Measurements from ENCODE around the gene SEMA4G.
A peak's percentile ranks its signal among the peaks of the same experiment; 100 is the strongest.

SEMA4G gene

DNA sequence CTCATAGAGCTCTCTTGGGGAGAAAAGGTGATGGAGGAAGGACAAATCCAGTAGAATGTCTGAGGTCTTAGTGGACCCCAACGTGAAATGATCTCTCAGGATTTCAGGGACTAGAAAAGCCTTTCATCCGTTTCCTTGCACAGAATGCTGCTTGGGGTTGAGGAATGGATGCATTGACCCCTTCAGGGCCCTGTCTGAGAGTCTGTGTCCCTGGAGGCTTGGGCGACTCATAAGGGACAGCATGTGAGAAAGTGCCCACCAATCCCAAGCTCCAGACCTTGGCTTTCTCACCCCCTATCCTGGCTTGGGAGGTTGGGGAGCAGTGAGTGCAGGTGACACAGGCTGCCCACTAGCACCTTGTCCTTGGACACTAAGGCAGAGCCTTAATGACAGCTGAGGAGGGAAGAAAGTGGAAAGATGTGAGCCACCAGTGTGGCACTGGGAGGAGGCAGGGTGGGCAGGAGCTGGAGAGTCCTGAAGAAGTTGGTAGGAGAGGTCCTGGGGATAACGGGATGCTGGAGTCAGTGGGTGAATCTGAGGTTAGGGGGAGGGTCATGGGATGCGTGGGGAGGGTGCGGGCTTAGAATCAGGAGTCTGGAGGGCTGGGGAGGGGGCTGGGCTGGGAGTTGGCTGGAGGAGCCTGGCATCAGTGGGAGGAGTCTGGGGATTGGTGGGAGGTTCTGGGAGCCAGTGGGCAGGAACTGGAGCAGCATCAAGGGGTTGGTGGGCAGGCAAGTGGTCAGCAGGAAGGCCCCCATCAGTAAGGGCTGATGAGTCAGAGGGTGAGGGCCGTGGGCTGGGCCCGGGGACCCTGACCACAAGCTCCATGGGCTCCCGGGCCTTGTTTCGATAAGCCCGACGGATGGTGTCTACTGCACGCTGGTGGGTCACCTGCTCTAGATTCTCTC, 38.9 kb downstream of the SEMA4G start:
- peak in 6 of 14 donors; percentile 48 to 75 (median 72) for DNase-seq

DNA sequence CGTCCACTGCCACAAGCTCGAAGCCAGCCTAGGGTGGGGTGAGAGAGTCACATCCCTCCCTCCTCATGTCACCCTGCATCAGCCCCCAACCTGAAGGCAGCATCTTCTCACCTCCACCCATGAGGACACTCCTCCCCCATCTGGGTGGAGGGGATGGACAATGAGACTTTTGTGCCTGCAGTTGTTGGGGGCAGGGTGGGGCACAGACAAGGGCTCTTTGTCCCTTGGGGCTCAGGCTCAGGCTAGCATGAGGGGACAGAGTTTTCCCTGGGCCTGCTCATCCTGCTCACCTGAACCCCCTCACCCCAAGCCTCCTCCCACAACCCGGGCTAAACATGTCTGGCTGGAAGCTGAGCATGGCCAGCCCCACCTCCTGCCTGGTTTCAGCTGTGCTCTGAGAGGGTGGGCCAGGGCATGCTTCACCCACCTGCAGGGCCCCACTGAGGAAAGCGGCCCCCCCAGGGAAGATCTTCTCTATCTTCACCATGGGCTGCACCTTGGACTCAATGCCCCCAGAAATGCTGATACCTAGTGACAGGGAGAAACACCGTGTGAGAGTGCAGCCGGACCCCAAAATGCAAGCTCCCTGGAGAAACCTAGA, 39.6 kb downstream of the SEMA4G start:
- DNase-seq = peak in 11 of 14 donors; percentile 8 to 82 (median 65)

DNA sequence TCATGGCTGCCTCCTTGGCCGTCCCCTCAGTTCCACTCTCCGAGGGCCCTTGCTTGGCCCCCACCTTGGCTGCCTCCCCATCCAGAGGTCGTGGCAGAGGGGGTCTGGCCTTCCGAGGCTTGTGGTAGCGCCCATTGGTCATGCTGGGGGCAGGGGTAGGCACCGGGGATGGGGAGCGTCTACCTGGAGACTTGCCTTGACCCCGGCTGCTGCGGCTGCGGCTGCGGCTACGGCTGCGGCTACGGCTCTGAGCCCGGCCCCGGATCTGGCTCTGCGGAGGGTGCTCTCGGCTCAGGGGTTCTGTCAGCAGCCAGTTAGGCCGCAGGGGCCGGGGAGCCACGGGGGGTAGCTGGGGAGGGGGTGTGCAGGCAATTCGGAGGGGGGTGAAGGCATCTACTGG, 41.0 kb downstream of the SEMA4G start:
- no peak for DNase-seq

DNA sequence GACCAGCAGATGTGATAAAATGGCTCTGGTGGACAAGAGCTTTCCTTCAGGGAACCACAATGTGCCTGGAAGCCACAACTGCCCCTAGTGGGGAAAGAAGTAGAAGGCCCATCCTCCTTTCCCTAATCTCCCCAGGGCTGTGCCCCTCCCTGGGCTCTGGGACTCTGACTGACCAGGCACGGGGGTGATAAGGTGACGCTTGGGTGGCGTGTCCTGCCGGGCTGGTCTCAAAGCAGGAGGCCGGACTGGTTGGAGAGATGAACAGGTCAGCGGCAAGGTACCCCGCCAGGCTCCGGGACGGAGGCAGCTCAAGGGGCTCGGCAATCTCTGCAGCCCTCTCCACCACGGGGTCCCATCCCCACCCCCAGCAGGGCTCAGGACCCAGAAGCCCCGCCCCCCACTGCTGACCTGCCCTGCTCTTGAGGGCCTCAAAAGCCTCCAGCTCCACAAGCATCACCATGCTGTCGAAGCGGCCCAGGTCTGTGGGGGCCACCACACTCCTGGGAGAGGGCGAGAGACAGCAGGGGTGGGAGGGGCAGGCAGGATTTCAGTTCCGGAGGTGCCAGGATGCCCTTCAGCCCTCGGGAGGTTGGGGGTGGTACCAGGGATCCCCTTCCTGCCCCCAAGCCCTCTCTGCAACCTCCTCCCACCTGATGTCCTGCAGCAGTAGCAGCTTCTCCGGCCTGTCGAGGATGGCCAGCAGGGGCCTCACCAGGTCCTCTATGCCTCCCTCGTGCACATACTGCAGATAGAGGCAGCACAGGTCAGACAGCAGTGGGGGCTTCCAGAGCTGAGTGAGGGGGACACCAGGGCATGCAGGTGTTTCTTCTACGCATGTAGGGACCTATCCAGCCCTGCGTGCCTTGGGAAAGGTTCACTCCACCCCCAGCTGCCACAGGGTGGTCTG, 42.5 kb downstream of the SEMA4G start:
- peak in 2 of 14 donors; percentile 32 to 61 for DNase-seq

DNA sequence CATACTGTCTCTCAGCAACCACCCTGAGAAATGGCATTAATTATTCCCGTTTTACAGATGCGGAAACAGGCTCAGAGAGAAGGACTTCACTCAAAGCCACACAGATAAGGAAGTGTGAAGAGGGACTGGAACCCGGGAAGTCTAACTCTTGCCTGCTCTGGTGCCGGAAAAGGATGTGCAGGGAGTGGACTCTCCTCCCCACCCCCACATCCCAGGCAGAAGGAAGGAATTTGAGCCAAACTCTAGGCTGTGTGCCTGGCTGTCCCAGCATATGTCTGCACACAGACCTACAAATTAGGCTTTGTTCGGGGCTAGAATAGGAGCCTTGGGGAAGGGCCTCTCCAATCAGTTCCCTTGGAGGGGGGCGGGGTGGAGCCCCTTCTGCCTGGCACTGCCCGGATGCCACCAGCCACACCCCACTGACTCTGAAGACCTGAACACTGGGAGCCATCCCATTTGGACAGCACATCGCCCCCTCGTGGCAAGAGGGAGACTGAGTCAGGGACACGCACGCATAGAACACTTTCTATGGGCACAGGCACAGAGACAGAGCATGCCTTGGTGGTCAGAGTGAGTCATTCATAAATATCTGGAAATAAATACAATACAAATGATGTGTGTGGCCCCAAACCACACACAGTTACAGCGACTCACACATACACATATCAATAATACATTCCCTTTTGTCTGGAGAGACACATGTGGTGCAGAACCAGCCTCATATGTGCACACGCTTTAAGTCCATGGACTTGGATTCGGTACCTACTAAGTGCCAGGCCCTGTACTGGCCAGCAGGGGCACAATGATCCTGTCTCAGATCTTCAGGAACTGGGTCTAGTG, 43.4 kb downstream of the SEMA4G start:
- DNase-seq = peak in 13 of 14 donors; percentile 45 to 96 (median 88)

DNA sequence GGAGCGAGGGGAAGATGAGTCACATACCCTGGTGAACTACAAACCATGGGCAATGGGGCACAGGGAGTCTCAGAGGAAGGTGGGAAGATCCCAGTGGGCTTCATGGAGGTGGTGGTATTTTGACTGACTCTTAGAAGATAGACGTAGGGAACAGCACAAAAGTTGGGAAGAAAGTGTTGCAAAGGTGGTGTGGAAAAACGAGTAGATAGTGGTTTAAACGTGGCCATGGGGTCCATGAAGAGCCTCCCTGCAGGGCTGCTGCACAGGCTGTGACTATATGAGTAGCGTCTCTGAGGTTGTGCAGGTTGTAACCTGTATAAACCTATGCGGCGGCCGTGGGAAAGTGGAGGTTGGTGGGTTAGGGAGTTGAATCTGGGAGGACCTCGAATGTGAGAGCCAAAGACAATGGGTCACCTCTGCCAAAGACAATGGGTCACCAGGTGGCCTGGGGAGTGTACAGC, 44.1 kb downstream of the SEMA4G start:
- DNase-seq = peak in 1 of 14 donors; percentile 40

DNA sequence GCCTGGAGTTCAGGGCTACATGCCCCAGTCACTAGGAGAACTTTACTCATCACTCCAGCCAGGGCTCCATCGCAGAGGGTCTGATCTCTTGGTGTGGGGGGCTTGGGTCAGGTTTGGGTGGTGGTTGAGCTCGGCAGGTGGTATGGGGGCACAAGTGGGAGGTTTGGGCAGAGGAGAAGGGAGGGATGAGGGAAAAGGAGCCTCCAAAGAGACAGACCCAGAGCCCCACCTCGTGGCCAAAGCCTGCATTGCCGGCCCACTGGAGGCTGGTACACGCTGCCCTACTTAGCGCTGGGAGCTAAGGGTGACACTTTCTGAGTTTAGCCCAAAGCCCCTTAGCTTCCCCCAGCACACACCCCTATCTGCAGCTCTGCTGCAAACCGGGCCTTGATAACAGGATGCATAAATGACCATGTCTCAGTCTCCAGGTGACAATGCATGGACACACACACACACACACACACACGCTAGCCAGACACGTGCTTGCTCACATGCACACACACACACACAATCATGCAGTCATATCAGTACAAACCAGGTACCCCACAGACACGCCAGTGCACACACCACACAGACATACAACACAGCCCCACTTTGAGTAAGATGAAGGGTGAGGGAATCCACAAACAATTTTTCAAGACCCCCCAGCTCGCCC, 45.1 kb downstream of the SEMA4G start:
- peak in 13 of 14 donors; percentile 20 to 82 (median 63) for DNase-seq

DNA sequence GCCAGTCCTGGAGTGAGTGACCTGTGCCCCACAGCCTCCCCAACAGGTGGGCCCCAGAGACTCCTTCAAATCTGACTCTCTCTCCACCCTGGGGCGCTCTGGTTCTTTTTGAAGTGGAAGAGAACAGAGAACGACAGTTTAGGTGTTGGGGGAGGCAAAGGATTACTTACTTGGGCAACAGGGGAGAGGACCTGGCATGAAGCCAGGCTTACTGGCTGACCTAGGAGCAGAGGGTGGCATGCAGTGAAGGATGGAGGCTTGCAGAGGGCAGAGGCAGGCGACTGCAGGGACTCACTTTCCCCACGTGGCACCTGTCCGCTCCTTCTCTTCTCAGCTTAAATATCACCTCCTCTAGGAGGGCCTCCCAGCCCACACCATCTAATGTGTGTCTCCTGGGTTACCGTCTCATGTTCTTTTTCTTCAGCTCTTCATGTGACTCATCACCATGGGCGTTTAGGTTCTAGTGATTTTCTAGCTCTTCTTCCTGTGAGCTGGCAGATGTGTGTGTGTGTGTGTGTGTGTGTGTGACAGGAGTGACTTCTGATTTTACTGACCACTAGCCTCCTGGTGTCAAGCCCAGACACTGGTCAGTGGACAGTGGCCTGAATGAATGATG, 45.8 kb downstream of the SEMA4G start:
- DNase-seq = no peak

DNA sequence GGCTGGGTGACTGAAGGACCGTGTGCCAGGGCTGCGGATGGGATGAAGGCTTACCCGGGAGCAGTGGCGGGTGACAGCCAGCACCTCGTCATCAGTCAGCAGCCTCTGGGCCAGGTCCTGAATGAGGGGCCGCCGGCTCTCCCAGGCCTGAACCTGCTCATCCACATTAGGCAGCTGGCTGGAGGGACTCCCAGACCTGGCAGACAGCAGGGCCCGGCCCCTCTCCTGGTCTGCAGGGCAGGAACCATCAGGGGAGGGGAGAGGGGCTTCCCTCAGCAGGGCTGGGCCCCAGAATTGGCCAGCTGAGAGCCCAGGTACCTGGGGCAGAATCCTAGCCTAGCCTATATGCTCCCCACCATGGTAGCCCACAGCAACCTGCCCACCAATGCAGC, 46.3 kb downstream of the SEMA4G start:
- no peak for DNase-seq

DNA sequence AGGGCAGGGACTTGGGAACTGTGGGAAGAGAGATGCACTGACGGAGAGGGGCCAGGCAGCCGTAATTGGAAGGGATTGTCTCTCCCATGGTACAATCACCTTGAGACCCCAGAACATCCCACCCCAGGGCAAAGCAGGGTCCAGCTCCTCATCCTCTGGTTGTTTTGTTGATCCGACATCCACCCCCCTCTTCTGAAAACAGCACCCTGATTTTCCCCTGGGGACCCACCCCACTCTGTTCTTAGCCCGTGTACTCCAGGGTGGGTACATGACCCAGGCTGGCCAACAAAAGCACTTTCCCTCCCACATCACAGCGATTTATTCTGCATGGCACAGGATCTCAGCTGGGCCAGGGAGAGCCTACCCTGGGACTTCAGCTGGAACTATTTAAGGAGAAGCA, 47.5 kb downstream of the SEMA4G start:
- DNase-seq = no peak

DNA sequence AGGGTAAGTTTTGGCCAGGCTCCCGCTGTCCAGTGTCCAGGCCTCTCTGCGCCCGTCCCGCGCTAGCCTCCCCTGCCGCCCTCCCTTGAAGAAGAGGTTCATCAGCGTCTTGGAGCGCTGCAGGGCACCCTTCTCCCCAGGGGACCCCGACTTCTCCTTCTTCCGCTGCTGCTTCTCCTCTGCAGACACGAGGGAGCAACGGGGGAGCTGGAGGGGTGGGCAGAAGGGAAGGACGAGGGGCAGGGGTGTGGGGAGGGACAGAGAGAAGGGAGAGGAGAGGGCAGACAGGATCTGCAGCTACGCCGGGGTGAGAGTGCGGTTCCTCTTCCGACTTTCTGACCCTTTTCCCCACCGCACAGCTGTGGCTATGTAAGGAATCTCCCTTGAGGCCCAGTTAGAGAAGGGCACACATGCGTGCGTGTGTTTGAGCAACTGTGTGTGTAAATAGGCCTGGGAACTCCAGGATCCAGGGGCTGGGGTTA, 48.9 kb downstream of the SEMA4G start:
- no peak for DNase-seq

DNA sequence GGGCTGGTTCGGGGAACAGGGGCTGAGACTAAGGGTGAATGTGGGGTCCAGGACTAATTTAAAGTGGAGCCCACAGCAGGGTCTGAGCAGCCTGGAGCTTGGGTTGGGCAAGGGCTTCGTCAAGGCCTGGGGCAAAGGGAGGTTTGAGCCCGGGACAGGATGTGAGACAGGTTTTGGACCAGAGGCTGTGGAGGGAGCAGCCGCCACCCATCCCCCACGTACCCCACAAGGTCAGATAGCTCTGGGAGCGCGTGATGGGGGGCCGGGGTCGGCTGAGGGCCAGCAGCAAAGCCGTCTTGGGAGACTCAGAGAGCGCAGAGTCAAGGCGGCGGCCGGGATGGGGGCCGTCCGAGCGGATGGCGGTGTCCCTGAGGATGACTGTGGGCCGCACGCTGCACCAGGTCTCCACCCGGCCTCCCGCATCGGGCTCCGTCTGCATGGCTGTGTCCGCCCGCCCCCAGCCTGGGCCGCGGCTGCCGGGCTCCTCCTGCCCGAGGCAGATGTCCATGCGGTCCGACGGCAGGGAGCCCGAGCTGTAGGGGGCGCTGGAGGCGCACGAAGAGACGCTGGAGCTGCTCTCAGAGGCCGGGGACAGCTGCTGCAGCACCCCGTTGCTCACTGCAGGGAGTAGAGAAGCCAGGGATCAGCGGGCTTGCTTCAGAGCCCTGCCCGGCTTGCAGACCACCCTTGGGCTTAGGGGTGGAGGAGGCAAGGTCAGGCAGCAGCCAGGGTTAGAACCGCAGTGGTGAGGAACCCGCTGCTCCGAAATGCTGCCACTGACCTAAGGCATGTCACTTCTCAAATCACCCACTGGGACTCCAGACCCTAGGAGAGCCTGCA, 49.5 kb downstream of the SEMA4G start:
- peak in 11 of 14 donors; percentile 18 to 77 (median 56) for DNase-seq
